ENCODE measurements around the gene PRKCE.

Gene PRKCE

DNA sequence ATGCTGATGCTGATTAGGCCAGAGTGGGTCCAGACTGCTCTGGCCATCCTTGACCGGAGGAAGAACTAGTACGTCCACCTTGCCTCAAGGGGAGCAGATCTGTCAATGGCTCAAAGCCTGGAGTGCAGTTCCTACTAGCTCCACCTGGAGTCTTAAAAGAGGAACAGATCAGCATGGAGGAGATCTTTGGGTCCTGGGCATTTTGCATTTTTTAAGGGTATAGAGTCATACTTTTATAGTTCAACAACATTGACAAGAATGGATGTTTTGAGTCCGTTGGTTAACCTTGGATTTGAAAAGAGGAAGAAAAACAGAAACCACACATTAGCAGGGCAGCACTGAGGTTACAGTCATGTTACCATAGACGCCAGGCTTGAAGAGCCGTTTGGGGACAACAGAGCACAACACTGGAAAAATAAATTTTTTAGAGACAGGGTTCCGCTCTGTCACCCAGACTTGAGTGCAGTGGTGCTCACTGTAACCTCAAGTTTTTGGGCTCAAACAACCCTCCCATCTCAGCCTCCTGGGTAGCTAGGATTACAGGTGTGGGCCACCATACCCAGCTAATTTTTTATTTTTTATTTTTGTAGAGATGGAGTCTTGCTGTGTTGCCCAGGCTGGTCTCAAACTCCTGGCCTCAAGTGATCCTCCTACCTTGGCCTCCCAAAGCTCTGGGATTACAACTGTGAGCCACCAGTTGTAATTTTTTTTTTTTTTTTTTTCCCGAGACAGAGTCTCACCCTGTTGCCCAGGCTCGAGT is 78.5 kb downstream of the PRKCE start:
- no peak for DNase-seq

- DNase-seq, result no peak
Observed at GRCh38 chr2:45731141-45731540, 79.7 kb downstream of the PRKCE start.

DNA sequence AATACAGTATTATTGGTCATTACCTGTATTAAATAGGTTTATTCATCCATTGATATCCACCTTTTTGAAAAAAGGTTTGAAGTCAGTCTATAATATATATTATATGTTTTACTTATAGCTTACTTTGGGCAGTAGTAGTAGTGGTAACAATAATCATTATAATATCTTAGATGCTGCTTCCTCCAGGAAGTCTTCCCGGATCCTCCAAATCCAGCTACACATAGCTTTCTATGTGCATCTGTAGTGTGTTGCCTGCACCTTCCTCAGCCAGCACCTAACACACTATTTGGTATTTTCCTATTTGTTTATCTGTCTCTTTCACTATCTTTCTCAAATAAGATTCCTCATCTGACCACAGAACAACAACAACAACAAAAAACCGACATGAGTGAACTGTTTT is 81.0 kb downstream of the PRKCE start:
- no peak for DNase-seq

DNA sequence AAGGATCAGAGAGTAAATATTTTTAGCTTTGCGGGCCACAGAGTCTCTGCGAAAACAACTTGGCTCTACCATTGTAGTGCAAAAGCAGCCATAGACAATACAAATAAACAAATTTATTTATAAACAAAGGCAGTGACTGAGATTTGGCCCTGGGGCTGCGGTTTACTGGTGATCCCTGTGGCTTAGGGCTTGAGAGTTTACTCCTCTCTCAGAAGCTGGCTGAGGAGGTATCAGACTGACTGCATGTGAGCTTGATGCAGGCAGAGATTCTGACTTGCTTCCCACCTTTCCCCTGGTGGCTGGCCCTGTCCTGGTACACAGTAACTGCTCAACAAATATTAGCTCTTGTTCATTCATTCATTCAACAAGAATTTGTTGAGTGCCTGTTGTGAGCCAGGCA is 81.5 kb downstream of the PRKCE start:
- DNase-seq, result no peak

- no peak for DNase-seq
Observed at GRCh38 chr2:45734336-45734735, 82.9 kb downstream of the PRKCE start.

DNA sequence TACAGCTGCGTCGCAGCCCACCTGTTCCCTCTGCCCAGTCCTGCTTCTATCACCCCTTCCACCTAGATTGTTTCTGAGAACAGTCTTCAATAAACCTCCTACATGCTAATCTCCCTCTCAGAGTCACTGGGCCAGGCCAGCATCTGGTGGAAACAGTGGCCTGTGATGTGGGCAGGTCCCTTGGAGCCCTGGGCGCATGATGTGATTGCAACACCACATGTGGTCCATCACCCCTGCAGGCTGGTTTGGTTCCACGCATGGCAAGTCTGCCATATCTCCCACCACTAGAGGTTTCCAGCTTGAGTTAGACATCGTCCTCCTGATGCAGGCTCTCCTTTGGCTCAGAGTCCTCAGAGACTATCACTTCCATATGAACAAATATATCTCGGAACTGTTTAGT is 83.5 kb downstream of the PRKCE start:
- no peak for DNase-seq

DNA sequence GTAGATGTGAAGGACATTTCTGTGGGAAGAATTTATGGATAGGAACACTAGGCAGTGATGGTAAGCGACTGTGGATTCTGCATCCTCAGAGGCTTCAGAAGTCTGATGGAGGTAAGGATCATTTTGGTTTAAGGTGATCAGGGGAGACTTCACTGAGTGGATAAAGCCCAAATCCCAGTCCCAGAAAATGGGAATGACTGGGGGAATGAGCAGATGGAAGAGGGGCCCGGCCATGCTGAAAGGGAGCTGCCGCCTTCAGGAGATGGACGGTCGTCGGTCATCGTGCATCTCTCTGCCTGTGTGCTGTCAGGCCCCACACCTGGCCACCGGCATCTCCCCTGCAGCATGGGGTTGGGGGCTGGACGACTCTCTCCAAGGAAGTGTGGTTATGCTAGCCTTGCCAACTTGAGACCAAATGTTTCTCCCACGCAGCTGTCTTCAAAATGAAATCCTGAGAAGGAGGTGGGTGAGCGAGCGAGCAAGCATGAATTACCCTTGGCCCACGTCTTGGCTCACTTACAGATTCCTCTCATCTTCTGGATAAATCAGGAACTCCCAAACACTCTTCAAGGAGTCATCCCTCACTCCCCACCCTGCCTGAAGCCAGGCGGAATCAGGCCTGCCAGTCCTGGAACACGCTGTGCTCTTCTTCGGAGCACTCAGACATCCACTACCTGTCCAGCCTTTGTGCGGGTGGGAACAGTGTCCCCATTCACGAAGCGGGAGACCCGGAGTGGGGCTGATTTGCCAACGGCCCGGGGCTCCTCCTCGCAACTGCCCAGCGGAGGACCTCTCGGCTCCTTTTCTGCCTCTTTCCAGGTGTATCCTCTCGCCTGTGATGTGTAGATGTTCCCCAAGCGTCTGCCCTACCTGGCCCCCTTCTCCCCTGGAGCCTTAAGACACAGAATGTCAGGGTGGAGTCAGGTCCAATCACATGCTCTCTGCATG is 85.6 kb downstream of the PRKCE start:
- no peak for DNase-seq

DNA sequence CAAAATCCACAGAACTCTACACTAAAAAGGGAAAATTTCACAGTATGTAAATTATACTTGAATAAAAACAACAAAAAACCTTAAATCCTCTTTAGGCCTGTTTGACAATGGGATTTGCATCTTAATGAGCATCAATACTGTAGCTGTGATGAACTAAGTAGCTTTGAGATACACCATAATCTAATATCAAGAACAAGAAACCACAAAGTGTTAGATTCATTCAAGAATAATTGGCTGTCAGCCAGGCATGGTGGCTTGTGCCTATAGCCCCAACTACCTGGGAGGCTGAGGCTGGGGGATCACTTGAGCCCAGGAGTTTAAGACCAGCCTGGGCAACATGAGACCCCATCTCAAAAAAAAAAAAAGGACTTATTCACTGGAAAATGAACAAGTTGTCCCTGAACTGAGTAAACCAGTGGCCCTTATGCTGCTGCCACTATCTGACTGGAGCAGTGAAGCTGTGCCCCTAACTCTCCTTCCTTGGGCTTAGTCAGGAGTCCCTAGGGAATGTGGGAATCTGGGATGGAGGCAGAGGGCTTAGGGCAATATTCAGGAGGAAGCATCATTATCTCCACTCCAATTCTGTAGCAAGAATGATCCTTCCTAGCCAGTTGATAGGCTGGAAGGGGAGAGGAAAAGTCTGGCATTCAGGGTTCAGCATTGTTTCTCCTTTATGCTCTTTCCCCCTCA is 88.5 kb downstream of the PRKCE start:
- DNase-seq, result peak; percentile 8

GRCh38 chr2:45741161-45741850 is 89.8 kb downstream of the PRKCE start:
- DNase-seq, result no peak

DNA sequence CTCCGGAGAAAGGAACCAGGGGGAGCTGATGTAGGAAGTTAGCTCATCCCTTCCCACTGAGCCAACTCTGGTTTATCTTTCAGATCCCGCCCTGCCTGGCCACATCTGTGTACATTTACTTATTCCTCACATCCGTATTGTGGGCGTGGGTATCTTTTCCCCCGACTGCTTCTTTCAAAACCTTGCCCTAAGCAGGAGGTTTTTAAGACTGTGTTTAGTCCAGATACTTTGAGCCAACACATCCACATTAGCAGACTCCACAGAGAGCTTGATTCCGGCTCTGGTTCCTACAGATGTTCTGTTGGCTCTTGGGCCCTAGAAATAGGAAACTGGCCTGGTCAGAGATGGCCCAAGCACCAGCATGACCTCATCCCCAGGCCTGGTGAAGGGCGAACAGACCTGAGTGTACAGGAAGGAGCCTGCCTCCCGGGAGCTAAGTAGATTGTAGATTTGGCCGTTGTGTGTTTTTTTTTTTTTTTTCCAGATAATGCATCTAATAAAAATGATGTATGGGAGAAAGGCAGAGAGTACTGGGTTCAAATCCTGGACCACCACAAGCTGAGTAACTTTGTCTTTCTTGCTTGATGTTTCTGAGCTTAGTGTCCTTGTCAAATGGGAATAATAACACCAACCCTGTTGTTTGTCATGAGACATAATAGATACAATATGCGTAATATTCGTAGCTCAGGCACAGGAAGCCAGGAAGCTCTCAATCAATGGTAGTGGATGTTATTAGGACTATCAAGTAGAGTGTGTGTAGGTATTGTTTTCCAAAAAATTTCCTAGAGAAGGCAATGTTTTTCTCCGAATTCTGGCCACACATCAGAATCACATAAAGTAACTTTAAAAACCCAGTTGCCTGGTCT is 92.3 kb downstream of the PRKCE start:
- DNase-seq, result no peak

DNA sequence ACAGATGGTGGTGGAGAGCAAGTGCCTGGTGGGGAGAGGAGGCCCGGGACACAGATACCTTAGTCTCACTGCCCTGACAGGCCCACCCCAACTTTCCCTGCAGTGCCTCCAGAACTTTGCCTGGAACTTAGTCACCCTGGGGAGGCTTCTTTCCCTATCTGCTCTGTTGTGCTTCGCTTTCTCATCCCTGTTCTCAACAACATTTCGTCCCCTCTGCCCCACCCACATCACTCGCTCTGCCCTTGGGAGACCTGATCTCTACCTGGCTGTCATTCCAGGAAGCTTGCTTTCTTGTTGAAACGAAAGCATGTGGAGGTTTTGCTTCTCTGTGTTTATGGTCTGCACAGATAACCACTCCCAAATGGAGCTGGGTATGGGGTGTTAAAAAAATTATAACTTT is 93.8 kb downstream of the PRKCE start:
- no peak for DNase-seq

DNA sequence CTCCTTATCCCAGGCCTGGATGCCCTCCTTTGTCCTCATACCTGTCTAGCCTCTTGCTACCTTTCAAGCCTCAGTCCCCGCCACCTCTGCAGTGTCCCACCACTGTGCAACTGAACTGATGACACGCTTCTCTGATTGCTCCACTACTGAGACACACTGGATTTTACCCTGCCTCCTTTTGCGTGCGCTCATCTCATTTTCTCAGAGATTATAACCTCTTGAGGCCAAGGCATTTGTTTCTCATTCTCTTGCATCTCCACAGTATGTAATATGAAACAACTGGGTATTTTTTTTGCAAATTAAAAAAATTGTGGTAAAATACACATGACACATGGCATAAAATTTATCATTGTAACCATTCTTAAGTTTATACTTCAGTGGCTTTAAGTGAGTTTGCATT is 95.4 kb downstream of the PRKCE start:
- no peak for DNase-seq

- no peak for DNase-seq
Observed at GRCh38 chr2:45747363-45747762, 95.9 kb downstream of the PRKCE start.

- no peak for DNase-seq
Observed at GRCh38 chr2:45748239-45748638, 96.8 kb downstream of the PRKCE start.

- DNase-seq, result no peak
Observed at GRCh38 chr2:45750001-45750400, 98.5 kb downstream of the PRKCE start.

DNA sequence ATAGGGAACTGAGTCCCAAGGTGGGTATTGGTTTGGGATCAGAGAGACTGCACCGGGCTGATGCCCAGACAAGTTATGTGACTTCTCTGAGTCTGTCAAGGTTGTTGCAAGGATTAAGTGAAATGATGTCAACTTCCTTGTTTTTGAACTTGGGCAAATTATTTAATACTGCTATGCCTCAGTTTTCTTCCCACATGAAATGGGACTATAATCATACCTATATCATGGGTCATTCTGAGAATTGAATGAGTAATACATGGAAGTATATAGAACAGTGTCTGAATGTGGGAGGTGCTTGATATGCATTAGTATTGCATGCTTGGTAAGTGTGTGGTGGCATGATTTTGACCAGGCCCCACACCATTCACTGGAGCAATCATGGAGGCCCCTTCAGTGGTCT is 99.0 kb downstream of the PRKCE start:
- DNase-seq, result no peak

DNA sequence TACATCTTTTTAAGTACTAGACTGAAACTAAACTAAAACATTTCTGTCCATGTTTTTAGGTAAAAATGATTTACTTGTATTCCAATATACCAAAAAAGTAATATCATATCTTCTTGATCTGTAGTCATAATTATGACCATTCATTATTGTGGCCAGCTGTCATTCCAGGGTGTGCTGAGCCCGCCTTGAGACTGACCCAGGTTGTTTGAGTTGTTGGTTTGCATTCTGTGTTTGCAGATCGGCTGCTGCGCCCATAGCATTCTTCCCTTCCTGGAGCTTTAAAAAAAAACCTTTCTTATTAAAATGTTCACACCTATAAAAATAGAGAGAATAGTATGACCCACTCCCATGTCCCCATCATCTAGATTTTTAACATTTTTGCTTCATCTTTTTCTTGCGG is 101.9 kb downstream of the PRKCE start:
- DNase-seq, result no peak

- no peak for DNase-seq
Observed at GRCh38 chr2:45754131-45755010, 102.9 kb downstream of the PRKCE start.

DNA sequence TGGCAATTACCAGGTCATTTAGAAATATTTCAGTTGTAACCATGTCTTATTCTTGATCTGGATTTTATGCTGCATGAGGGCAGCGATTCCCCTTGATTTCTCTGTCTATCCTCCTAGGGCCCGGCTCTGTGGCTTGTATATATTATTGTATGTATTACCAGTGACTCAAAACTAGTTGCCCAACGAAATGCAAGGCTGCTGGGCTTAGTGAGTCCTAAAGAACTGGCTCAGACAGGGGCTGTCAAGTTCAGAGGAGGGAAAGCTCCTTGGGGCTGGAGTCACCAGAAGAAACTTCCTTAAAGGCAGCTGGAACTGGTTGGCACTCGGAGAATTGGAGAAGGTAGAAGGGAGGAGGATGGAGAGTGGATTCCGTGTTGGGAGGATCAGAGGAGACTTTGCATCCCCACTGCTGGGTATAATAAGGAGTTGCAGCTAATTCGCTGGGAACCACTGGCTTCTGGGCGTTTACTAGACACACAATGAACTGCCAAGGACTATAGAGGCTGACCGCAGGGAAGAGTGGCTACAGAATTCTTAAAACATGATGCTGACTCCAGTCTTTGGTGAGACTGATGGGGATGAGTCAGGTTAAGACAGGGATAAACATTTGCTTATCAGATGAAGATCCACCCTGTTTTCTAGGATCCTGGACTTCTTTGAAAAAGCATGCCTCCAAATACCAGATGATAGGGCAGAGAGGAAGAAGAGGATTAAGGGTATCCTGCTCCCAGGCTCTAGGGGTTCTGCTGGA is 104.3 kb downstream of the PRKCE start:
- no peak for DNase-seq

- DNase-seq, result no peak
Observed at GRCh38 chr2:45758018-45758417, 106.5 kb downstream of the PRKCE start.
